HepG2 (cell line): ENCODE measurements around the gene LDAH. TPM values are rescaled to one million over a fixed set of nuclear protein-coding genes. Genes with fewer than 3 reads are reported as not detected.
A peak's percentile ranks its signal among the peaks of the same experiment; 100 is the strongest.

Experiments used
- ATAC-seq: fragments of 200-7000 bp; cut with Tn5 transposase; 3 replicates; pipeline ENCODE4 v1.9.1; 2020; ENCODE audit warnings: mild to moderate bottlenecking, moderate library complexity
- BruUV-seq: library from RNA; stranded (reverse); fragments of 400-500 nt; replicated peaks from 2 replicates; lab custom pipeline; 2021; lab: Mats Ljungman, UMichigan
- CTCF ChIA-PET: fragments of 300-600 bp; formaldehyde crosslinking; extraction: SDS; loops from one replicate; lab custom pipeline; 2021; ENCODE audit warnings: low total read pairs, inconsistent platforms, low intra/inter-chr PET ratio; lab: Yijun Ruan, JAX
- POLR2A ChIA-PET: fragments of 350-600 bp; sonication (Branson Sonifier 250); formaldehyde crosslinking; loops from one replicate; lab custom pipeline; 2020; ENCODE audit warnings: antibody characterized with exemption, inconsistent platforms; lab: Yijun Ruan, JAX
- DNase-seq: peaks from one replicate; pipeline ENCODE4 v3.0.0-alpha.2; 2015; ENCODE audit warnings: low spot score
- FAIRE-seq: peaks from 3 replicates; lab custom pipeline; 2011; peaks lifted over from hg19 to GRCh38; lab: Jason Lieb, UNC
- H2AFZ ChIP-seq: one replicate; pipeline ENCODE4 v1.6.1; 2011; ENCODE audit warnings: low read length, inconsistent platforms
- H3K27ac ChIP-seq: fragments of 300-600 bp; 3 replicates; pipeline ENCODE4 v1.8.0; 2011; ENCODE audit warnings: mixed run types, mild to moderate bottlenecking, mixed read lengths, low read length, inconsistent platforms; ENCODE audit not compliant: insufficient read depth; ENCODE audit errors: extremely low read length
- H3K27me3 ChIP-seq, 2 experiments: fragments of 200-600 bp in 1 of 2; 2 replicates in 1 of 2; 3 replicates in 1 of 2; pipeline versions ENCODE4 v1.6.0 to v1.8.0; 2011; ENCODE audit warnings: low read length in 2 of 2, mild to moderate bottlenecking in 2 of 2, moderate library complexity in 2 of 2, inconsistent platforms in 1 of 2; ENCODE audit not compliant: insufficient read depth in 2 of 2, control insufficient read depth in 1 of 2
- H3K36me3 ChIP-seq, 2 experiments: fragments of 200-600 bp in 1 of 2; replicated peaks in 1 of 2; 2 replicates in 1 of 2; 3 replicates in 1 of 2; pipeline versions ENCODE4 v1.5.1 to v1.8.0; 2011; ENCODE audit warnings: low read length in 2 of 2, inconsistent platforms in 1 of 2; ENCODE audit not compliant: insufficient read depth in 2 of 2, control insufficient read depth in 1 of 2
- H3K4me1 ChIP-seq: 2 replicates; pipeline ENCODE4 v1.5.1; 2012; ENCODE audit warnings: low read length, inconsistent platforms; ENCODE audit not compliant: insufficient read depth
- H3K4me2 ChIP-seq: 2 replicates; pipeline ENCODE4 v1.6.0; 2011; ENCODE audit warnings: low read depth, low read length, inconsistent platforms
- H3K4me3 ChIP-seq, 3 experiments: fragments of 200-600 bp in 1 of 3; sonication (generic), shearing (Covaris generic) in 1 of 3; replicated peaks in 1 of 3; 2 replicates each; pipeline ENCODE4 v1.5.1; 2011 to 2016; ENCODE audit warnings: low read length in 3 of 3, inconsistent platforms in 2 of 3, low read depth in 2 of 3, mild to moderate bottlenecking in 2 of 3, control low read depth in 1 of 3, mixed read lengths in 1 of 3; ENCODE audit not compliant: insufficient read depth in 1 of 3
- H3K79me2 ChIP-seq: one replicate; pipeline ENCODE4 v1.6.1; 2011; ENCODE audit warnings: low read length, inconsistent platforms; ENCODE audit not compliant: insufficient read depth
- H3K9ac ChIP-seq: 2 replicates; pipeline ENCODE4 v1.6.0; 2011; ENCODE audit warnings: mild to moderate bottlenecking, low read depth, low read length, inconsistent platforms; ENCODE audit not compliant: insufficient read depth
- H3K9me3 ChIP-seq: 2 replicates; pipeline ENCODE4 v1.5.1; 2012; ENCODE audit warnings: mild to moderate bottlenecking, low read length
- H4K20me1 ChIP-seq: 2 replicates; pipeline ENCODE4 v1.6.0; 2011; ENCODE audit warnings: inconsistent platforms, mild to moderate bottlenecking, low read length, moderate library complexity; ENCODE audit not compliant: insufficient read depth
- JUND ChIP-seq: sonication (generic); formaldehyde crosslinking; IDR thresholded peaks from 2 replicates; pipeline ENCODE4 v1.8.0; 2022; ENCODE audit warnings: mild to moderate bottlenecking, missing genetic modification reagents
- MAFK ChIP-seq, 2 experiments: IDR thresholded peaks in 1 of 2; conservative IDR thresholded peaks in 1 of 2; 2 replicates each; pipeline ENCODE4 v1.6.1; 2011; ENCODE audit warnings: improper control_type of control experiment in 2 of 2, low read length in 2 of 2
- NFYB ChIP-seq: sonication (generic); formaldehyde crosslinking; IDR thresholded peaks from 2 replicates; pipeline ENCODE4 v1.4.0; 2020; ENCODE audit warnings: missing genetic modification reagents
- POLR2A ChIP-seq, 2 experiments: IDR thresholded peaks; 2 replicates each; pipeline ENCODE4 v1.6.1; 2011; ENCODE audit warnings: low read depth in 2 of 2, low read length in 2 of 2, mild to moderate bottlenecking in 1 of 2, moderate library complexity in 1 of 2; ENCODE audit not compliant: insufficient read depth in 1 of 2
- RBFOX2 ChIP-seq: fragments of 200-400 bp; formaldehyde crosslinking; IDR thresholded peaks from 2 replicates; pipeline ENCODE4 v1.6.1; 2017; ENCODE audit warnings: low read depth, mild to moderate bottlenecking, low read length
- SKI ChIP-seq: fragments of 450-650 bp; IDR thresholded peaks from one replicate; pipeline ENCODE4 v1.6.1; 2018; ENCODE audit warnings: mild to moderate bottlenecking; ENCODE audit not compliant: partially characterized antibody
- TEAD3 ChIP-seq: optimal IDR thresholded peaks from 2 replicates; pipeline ENCODE3; 2016; ENCODE audit warnings: borderline replicate concordance
- ZC3H13 ChIP-seq: sonication (generic); formaldehyde crosslinking; IDR thresholded peaks from 2 replicates; pipeline ENCODE4 v1.8.1; 2023; ENCODE audit warnings: mild to moderate bottlenecking, missing genetic modification reagents, moderate library complexity
- ZHX2 ChIP-seq, 2 experiments: sonication (generic) in 1 of 2; formaldehyde crosslinking in 1 of 2; IDR thresholded peaks; 2 replicates each; pipeline versions ENCODE4 v1.6.1 to v1.9.0; 2014 to 2022; ENCODE audit warnings: antibody characterized with exemption in 1 of 2, borderline replicate concordance in 1 of 2, inconsistent platforms in 1 of 2, low read depth in 1 of 2, missing genetic modification reagents in 1 of 2
- ZNF180 ChIP-seq: sonication (generic); formaldehyde crosslinking; IDR thresholded peaks from 2 replicates; pipeline ENCODE4 v1.4.0; 2020; ENCODE audit warnings: low read depth, missing genetic modification reagents, borderline replicate concordance
- ZNF576 ChIP-seq: sonication (generic); formaldehyde crosslinking; IDR thresholded peaks from 2 replicates; pipeline ENCODE4 v1.4.0; 2020; ENCODE audit warnings: mild to moderate bottlenecking, missing genetic modification reagents
- ZNF615 ChIP-seq: sonication (generic); formaldehyde crosslinking; IDR thresholded peaks from 2 replicates; pipeline ENCODE4 v1.5.0; 2020; ENCODE audit warnings: mild to moderate bottlenecking, missing genetic modification reagents, borderline replicate concordance
- ZNF639 ChIP-seq: conservative IDR thresholded peaks from 2 replicates; pipeline ENCODE4 v1.6.1; 2018; ENCODE audit warnings: missing genetic modification reagents
- WGBS: methylation state at CpG from one replicate; pipeline ENCODE4 v1.1.6; 2017; ENCODE audit warnings: low lambda C conversion rate; 5-methylcytosine and 5-hydroxymethylcytosine counted together
- in situ Hi-C: cut with HindIII; loops from 2 replicates; pipeline ENCODE4 v1.10.0; 2017; ENCODE audit warnings: low pct_unique_long_range_greater_than_20kb; ENCODE audit not compliant: extremely low pct_ligation_motif_present
- intact Hi-C: fragments of 100-400 bp; cut with micrococcal nuclease; formaldehyde crosslinking; loops from one replicate; pipeline ENCODE4 v1.10.0; 2022; ENCODE audit not compliant: unreplicated experiment
- polyA plus RNA-seq, 8 experiments: library from polyadenylated mRNA; depleted of rRNA in 3 of 8; stranded (reverse) in 7 of 8; unstranded in 1 of 8; fragments of >200 nt; fragmentation: Illumina TruSeq in 4 of 8; extraction: Trizol in 4 of 8; gene quantifications; 2 replicates each; pipeline versions ENCODE4 v1.2.1 to v1.2.3, GENCODE V29; 2011 to 2016; ENCODE audit warnings: low read depth in 4 of 8, missing spikeins in 1 of 8, mixed read lengths in 1 of 8; ENCODE audit not compliant: insufficient read depth in 1 of 8
- total RNA-seq, 5 experiments: library from RNA; depleted of rRNA; stranded (reverse); fragments of >200 nt; fragmentation: Illumina TruSeq; extraction: Trizol; gene quantifications; 2 replicates each; pipeline ENCODE4 v1.2.3, GENCODE V29; 2016; ENCODE audit warnings: low read depth in 1 of 5

The LDAH gene
- total and polyA plus RNA-seq, 2 of the 13 experiments (the other 11 are each of a cell fraction or from before 2014, with no cell fraction given), result 28.8 to 46.2 TPM

GRCh38 chr2:20671036-20671735 lies 151.7 kb downstream of the LDAH start:
- peaks cover 0 to 2% of the 10 kb centered on the region in 2 experiments; a peak in 3 of 5 replicates for H3K27me3 ChIP-seq
- DNase-seq, result no peak
- FAIRE-seq, result no peak
- in situ Hi-C loops, result loop anchor here (25.0 kb wide), 1 partner anchor 291 kb away; no protein-coding TSS in a partner anchor
- ChIA-PET CTCF (no interaction called here), POLR2A (no interaction called here)
- H3K4me3 ChIP-seq, result no peak overlapping the region
- peaks cover 43% of the 10 kb centered on the region for H3K4me1 ChIP-seq
- no peak overlapping the region for H3K9ac ChIP-seq
- no peak overlapping the region for H3K4me2 ChIP-seq
- H2AFZ ChIP-seq, result no peak overlapping the region
- intact Hi-C loops, result no loop called here
- H4K20me1 ChIP-seq, result no peaks in the 10 kb centered on the region
- no peak for ATAC-seq
- BruUV-seq, result no TSS peak
- 98% methylated on average over 53 of the region's 60 CpGs for WGBS
- H3K27ac ChIP-seq, result no peak overlapping the region
- peaks cover 17% of the 10 kb centered on the region for H3K79me2 ChIP-seq
- H3K36me3 ChIP-seq, result peaks cover 0 to 7% of the 10 kb centered on the region in 2 experiments; a peak in 2 of 5 replicates
- no peaks in the 10 kb centered on the region for H3K9me3 ChIP-seq
- TF ChIP-seq NFYB (CRISPR knock-in tag) (no peak), RBFOX2 (peak; percentile 50; the same call in 1 of the 2 replicates), ZNF576 (CRISPR knock-in tag) (no peak), ZNF180 (CRISPR knock-in tag) (no peak), ZC3H13 (CRISPR knock-in tag) (peak; percentile 53; the same call in 1 of the 2 replicates), MAFK (conservative IDR thresholded peaks at IDR 0.05 in 1 of 2, IDR thresholded peaks at IDR 0.05 in 1 of 2; ENCODE audit: low read length in 2 of 2) (no peak; a peak in 1 of 4 replicates), POLR2A (IDR thresholded peaks at IDR 0.05; ENCODE audit: insufficient read depth in 1 of 2, low read depth in 2 of 2, low read length in 2 of 2) (no peak), ZNF615 (CRISPR knock-in tag) (no peak), ZNF639 (CRISPR knock-in tag) (no peak), ZHX2 (IDR thresholded peaks at IDR 0.05; ENCODE audit: low read depth) (no peak), ZHX2 (CRISPR knock-in tag; IDR thresholded peaks at IDR 0.05; ENCODE audit: borderline replicate concordance) (no peak), TEAD3 (CRISPR knock-in tag) (no peak), JUND (CRISPR knock-in tag) (no peak), SKI (no peak)
